Stimulated activated CD4-positive, alpha-beta T cell treated with anti-CD3 and anti-CD28 coated beads, Interleukin-2, amount 100 ng/mL, for 4 hours (primary cell): ENCODE results near the gene PCF11.
"Not testable (repeated sequence)": the region's sequence is repeated elsewhere in the genome, so short reads cannot be mapped to it uniquely, and the experiment has no call there.

ENCODE experiments used
- DNase-seq: peaks from one replicate; pipeline ENCODE4 v3.0.0-alpha.2; 2020; ENCODE audit warnings: low read depth

The PCF11 gene, protein sequence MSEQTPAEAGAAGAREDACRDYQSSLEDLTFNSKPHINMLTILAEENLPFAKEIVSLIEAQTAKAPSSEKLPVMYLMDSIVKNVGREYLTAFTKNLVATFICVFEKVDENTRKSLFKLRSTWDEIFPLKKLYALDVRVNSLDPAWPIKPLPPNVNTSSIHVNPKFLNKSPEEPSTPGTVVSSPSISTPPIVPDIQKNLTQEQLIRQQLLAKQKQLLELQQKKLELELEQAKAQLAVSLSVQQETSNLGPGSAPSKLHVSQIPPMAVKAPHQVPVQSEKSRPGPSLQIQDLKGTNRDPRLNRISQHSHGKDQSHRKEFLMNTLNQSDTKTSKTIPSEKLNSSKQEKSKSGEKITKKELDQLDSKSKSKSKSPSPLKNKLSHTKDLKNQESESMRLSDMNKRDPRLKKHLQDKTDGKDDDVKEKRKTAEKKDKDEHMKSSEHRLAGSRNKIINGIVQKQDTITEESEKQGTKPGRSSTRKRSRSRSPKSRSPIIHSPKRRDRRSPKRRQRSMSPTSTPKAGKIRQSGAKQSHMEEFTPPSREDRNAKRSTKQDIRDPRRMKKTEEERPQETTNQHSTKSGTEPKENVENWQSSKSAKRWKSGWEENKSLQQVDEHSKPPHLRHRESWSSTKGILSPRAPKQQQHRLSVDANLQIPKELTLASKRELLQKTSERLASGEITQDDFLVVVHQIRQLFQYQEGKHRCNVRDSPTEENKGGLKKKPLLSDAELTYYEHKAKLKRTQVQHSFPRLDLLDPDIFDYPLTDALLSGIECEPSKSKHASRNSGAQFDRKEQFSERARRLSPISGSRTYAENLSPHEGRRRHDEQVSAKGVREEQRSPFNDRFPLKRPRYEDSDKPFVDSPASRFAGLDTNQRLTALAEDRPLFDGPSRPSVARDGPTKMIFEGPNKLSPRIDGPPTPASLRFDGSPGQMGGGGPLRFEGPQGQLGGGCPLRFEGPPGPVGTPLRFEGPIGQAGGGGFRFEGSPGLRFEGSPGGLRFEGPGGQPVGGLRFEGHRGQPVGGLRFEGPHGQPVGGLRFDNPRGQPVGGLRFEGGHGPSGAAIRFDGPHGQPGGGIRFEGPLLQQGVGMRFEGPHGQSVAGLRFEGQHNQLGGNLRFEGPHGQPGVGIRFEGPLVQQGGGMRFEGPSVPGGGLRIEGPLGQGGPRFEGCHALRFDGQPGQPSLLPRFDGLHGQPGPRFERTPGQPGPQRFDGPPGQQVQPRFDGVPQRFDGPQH (N-terminal part only)

DNA sequence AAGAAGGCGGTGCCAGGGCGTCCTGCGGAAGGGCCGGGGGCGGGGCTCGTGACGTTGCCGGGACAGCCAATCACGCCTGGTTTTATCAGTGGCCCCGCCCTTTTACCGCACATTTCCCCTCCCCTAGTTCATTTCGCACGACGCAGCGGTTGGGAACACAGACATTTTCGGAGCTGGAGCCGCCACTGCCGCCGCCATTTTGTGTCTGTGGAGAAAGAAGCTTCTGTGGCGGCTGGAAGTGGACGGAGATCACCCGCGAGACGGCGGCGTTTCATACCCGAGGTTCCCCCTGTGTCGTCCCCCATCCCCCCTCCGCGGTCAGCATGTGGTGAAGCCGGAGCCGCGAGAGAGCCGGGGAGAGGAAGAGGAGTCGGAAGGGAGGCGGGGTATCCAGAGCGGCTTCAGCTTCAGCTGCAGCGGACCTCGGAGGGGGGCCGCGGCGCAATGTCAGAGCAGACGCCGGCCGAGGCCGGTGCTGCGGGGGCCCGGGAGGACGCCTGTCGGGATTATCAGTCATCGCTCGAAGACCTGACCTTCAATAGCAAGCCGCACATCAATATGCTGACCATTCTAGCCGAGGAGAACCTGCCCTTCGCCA lies at the start of gene PCF11:
Gene PCF11 (plus strand): TSS at position 136 of the 598 bp plus-strand sequence. CDS start 309 bp downstream, at position 445.
- no peak for DNase-seq

DNA sequence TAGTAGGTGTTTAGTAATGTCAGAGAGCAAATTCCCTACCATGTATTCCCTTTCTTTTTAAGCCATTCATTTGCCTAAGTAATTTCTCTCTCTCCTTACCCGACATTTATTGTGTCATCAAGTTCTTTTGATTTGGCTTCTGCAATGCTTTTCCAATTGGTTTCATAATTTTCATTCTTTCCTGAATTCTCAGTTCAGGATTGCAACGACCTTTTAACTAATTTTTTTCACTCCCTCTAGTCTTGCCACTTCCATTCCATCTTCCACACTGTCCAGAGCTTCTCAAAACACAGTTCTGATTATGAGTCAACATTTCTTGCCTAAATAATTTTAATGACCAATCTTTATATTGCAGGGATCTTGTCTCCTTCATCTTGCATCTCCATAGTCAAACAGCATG lies 44.0 kb upstream of the PCF11 start:
- DNase-seq, result no peak

DNA sequence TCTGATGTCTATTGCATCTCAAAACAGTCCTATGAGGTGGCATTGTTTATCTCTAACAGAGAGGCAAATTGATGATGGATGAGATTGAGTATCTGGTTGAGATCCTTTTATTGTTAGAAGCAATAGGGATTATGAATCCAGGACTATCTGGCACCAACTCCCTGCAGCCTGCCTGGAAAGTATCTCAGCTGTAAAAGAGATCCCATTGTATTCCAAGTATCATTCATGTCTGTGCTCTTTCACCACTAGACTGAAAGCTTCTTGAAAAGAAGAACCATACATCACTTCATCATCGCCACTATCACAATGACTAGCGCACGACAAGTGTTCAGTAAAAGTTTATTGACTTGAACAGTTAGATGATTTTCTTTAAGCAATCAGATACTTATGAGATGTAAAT lies 41.9 kb upstream of the PCF11 start:
- no peak for DNase-seq

DNA sequence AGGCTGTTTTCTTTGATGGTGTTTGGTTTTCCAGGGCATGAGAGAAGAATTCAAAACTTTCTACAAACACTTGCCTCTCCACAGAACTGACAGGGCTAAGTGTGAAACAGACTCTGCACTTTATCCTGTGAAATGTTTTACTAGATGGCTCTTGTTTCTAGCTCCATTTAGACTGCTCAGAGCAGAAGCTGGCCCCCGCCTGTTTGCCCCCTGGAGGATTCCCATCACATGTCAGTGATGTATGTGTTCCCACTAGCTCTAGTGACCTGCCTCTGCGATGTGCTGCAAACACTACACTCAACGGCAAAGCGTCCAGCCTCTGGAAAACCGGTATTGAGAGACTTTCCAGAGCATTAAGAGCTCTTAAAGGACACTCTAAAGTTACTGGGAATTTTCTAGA lies 41.4 kb upstream of the PCF11 start:
- no peak for DNase-seq

DNA sequence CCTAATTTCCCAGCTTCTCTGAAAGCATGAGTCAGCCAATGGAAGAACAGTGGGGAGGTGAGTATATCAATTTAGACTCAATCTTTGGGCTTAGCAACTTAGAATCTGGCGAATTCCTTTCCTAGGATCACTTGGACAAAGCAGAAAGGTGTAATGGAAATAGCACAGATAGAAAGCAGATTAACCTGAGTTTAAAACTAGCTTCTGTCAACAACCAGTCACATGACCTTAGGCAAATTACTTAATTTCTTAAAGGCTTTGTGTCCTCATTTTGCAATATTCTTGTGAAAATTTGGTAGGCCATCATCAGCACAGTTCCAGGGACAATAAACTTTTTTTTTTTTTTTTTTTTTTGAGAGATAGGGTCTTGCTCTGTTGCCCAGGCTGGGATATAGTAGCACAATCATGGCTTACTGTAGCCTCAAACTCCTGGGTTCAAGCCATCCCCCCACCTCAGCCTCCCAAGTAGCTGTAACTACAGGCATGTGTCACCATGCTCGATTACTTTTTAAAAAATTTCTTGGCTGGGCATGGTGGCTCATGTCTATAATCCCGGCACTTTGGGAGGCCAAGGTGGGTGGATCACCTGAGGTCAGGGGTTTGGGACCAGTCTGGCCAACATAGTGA lies 40.8 kb upstream of the PCF11 start:
- no peak for DNase-seq

DNA sequence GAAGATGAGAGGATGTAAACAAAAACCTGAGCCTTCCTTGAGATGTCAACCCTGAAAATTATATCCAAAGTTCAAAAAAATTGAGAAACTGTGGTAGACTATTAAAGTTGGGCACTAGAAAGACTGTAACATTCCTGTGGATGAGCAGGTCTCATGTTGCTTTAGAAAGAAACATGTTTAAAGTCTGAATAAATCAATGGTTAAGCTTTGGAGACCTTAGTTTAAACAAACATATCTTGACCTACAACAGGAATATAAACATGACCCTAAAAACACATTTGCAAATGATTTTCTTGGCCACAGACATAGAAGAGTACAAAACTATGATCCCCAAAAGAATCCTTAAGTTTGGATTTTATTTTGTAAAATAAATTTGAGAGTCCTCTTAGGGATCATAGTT lies 38.1 kb upstream of the PCF11 start:
- no peak for DNase-seq

DNA sequence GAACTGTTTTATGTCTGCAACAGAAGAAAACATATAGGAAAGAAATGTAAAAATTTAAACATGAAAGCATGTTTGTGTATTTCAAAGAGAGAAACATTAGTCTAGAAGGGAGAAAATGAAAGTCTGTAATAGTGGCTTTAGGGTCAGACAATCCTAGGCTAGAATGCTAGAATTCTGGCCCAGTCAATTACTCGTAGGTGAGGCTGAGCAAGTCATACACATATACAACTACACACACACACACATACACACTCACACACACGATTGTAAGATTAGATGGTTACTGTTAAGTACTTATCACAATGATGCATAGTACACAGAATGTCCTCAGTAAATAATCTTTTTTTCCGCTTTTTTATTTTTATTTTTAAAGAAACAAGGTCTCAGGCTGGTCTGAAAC lies 37.7 kb upstream of the PCF11 start:
- DNase-seq, result no peak

DNA sequence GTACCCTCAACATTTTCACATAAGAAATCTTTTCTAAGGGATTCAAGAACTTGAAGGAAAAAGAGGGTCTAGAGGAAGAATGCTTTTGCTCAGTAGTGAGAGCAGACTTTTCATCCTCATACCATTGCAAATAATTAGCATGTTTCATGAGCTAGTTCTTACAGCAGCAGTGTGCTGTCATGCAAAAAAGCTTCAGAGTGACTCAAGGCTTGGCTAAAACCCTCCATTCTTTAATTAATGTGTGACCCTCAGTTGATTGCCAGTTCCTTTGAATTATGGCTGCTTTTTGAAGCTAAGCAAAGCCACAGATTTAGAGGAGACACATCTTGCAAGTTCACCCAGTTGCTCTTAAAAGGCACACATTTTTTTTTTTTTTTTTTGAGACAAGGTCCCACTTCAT lies 36.6 kb upstream of the PCF11 start:
- DNase-seq, result no peak

DNA sequence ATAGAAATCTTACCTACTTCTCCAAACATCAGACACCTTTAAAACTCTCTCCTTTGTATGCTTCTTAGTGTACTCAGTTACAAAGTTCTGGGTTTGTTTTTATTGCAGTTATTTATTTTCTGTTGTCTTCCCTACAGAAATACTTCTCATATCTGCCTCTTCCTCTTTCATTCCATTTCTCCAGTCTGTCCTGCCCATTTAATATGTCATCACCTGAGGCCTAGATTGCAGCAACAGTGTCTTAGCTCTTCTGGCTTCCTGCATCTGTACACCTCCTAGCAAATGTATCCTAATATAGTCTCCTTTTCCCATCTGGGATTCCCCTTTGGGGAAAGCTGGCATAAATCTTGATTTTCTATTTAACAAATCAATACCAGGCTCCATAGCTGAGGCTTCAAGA lies 34.9 kb upstream of the PCF11 start:
- no peak for DNase-seq

DNA sequence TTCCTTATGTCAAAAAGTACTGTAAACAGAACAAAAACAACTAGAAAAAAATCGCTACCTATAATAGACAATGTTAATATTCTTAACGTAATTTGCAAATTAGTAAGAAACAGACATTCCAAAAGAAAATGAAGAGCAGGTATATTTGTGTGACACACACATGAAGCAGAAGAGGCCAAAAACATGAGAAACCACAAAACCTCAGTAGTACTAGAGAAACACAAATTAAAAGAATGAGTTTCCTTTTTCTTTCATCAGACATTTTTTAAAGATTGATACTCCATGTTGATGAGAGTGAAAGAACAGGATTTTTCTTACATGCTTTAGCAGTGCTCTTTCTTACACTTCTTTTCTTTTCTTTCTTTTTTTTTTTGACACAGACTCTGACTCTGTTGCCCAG lies 34.2 kb upstream of the PCF11 start:
- no peak for DNase-seq

DNA sequence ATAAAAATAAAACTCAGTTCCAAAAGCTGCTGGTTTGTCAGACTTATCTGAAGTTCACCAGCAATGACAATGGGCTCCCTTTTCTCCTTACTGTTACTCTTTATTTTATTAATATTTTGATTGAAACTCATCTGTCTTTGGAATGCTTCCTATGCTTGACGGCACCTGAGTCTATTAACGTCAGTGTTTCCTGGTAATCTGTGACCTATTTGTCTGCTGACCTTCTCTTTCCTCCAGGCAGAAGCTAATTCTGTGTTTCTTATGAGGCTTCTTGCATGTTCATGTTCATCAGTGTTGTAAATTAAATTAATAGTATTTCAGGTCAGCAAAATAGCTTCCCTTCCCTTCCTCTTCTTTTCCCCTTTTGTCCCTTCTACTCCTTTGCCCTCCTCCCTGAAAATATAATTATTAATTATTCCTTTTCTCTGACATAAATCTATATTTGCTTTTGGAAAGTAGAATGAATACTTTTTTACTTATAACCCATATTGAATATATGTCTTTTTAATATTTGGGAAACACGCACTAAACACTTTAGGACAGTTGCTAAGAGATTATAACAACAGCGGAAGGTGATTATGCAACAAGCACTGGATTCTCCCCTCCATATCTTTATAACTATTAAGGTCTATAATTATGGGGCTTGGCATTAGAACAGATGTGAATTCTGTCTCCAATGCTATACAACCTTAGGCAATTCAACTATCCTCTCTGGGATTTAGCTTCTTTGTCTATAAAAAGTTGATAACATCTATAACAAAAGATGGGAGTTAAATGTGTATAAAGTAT lies 32.1 kb upstream of the PCF11 start:
- no peak for DNase-seq

DNA sequence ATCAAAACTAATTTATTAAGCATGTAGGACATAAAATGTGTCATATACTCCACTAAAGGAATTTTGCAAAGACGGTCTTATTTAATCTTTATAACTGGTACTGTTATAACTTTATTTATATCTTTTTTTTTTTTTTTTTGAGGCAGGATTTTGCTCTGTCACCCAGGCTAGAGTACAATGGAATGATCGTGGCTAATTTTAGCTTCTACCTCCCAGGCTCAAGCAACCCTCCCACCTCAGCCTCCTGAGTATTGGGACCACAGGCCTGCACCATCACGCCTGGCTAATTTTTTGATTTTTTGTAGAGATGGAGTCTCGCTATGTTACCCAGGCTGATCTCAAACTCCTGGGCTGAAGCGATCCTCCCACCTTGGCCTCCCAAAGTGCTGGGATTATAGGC lies 31.4 kb upstream of the PCF11 start:
- no peak for DNase-seq

DNA sequence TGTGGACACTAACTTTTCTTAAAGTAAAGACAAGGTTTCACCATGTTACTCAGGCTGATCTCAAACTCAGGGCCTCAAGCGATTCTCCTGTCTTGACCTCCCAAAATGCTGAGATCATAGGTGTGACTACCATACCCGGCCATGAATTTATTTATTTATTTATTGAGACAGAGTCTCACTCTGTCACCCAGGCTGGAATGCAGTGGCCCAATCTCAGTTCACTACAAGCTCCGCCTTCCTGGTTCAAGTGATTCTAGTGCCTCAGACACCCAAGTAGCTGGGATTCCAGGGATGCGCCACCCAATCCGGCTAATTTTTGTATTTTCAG lies 29.7 kb upstream of the PCF11 start:
- DNase-seq, result no peak

DNA sequence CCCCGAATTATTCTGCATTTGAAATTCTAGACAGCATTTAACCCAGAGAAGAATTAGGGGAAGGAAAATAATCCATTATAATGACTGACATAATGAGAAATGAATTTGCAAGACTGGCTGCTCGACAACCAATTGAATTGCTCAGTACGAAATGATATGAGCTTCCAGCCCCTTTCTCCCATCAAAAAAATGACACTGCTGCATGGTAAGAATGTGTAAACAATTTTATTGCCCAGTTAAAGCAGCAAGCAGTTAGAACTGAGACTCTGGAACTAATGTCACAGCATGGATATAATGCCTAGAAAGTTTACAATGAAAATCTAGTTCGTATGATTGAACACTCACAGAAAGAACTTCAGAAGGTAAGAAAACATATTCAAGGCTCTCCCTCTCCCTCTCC lies 24.7 kb upstream of the PCF11 start:
- DNase-seq, result no peak

DNA sequence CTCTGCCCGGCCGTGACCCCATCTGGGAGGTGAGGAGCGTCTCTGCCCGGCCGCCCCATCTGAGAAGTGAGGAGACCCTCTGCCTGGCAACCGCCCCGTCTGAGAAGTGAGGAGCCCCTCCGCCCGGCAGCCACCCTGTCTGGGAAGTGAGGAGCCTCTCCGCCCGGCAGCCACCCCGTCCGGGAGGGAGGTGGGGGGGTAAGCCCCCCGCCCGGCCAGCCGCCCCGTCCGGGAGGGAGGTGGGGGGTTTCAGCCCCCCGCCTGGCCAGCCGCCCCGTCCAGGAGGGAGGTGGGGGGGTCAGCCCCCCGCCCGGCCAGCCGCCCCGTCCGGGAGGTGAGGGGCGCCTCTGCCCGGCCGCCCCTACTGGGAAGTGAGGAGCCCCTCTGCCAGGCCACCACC lies 23.7 kb upstream of the PCF11 start:
- not testable (repeated sequence) for DNase-seq

DNA sequence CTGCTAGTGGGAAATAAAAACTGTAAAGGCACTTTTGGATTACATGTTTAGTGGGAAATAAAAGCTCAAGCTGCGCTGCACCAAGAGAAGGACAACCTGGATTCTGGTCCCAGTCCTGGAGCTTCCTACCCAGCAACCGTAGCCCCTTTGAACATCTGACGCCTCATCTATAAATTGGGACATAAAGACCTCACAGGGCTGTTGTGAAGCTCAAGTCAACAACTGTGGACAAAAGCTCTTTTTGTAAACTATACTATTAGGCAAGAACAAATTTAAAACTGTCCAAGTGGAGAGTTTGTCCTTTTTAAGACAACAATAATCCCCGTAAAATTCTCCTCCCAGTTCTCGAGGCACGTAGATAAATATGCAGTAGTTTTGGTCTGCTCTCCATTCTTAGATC lies 17.6 kb upstream of the PCF11 start:
- DNase-seq, result no peak

DNA sequence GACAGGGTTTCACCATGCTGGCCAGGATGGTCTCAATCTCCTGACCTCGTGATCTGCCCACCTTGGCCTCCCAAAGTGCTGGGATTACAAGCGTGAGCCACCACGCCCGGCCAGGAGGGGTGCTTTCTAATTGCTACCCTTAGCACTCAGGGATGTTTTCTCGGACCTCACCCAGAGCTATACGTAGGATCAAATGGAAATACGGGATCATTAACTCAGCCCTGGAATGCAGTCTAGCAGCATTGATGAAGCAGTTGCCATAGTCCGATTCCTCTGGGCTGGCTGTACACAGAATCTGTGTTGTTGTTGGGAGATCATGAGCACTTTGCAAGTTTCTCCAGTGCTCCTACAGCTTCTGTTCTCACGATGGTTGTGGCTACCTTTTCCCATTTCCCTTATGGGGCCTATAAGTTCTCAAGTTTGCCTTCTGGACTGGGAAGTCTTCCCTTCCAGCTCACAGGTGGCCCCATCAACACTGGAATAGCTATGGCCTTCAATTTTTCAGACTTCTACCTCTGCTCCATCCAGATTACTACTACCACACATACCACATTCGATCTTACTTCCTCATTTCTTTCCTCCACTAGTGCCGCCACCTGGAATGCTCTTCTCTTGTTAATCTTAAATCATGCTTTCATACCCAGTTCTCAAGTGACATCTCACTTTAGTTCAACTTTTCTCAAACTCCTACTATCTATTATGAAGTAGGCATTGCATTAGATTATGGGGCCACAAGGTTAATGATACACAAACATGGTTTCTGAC lies 16.1 kb upstream of the PCF11 start:
- DNase-seq, result no peak

DNA sequence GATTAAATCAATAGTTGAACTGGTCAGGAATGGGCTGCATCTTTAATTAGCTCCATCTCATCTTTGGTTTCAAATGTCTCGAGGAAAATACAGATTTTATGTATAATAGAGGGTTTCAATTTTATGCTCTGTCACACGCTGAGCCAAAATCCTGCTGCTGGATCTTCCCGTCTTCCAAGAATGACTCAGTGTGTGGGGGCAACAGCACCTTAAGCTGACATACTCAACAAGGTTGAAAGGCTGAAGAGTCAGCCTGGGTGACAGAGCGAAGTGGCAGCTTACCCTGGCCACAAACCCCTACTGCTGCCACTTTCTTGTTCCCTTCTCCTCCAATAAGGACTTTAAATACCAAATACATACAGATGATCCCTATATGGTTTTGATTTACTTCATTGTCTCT lies 9.0 kb upstream of the PCF11 start:
- no peak for DNase-seq

DNA sequence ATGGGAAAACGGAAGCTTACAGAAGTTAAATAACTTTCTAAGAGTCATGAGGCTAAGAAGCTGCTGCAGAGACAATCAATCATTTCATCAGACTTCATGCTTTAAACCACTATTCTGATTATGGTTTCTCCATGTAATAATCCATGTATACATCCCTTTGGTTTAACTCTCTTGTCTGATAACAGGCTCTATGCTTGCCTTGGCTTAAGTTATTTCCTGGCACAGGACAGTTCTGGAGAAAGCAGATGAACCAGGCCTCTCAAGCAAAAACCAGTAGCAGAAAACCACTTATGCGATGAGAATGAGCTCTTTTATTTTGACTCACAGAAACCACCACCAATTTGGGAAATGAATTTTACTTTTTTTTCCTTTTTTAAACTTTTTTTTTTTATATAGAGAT lies 6.5 kb upstream of the PCF11 start:
- DNase-seq, result no peak

DNA sequence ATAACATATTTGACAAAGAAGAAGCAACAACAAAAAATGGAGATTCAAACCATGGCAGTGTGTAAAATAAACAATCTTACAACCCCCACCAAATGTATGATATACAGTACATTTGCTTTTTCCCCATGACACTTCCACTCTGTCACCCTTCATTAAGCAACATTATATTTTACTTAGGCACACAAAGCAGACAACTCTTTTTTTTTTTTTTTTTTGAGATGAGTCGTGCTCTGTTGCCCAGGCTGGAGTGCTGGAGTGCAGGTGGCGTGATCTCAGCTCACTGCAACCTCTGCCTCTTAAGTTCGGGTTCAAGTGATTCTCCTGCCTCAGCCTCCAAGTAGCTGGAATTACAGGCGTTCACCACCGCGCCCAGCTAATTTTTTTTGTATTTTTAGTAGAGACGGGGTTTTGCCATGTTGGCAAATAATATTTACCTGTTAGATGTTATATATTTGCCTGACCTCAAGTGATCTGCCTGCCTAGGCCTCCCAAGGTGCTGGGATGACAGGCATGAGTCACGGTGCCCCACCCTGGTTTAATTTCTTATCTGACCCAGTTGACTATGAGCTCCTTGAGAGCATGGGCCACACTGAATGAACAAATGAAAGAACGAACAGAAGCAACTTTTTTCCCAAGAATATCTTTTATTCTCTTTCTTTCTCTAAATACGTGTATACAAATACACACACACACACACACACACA lies 5.5 kb upstream of the PCF11 start:
- no peak for DNase-seq
